HCT116 (cell line): Measurements from ENCODE around the gene RPL15. TPM values are rescaled to one million over a fixed set of nuclear protein-coding genes. Genes with fewer than 3 reads are reported as not detected.

Source experiments
- ATAC-seq: fragments of 200-7000 bp; cut with Tn5 transposase; 2 replicates; pipeline ENCODE4 v1.9.1; 2020; ENCODE audit warnings: mild to moderate bottlenecking, moderate library complexity
- BruUV-seq: library from RNA; stranded (reverse); fragments of 400-500 nt; replicated peaks from 2 replicates; lab custom pipeline; 2021; lab: Mats Ljungman, UMichigan
- CTCF ChIA-PET: fragments of 300-600 bp; sonication (Branson Sonifier 250); formaldehyde crosslinking; loops from one replicate; lab custom pipeline; 2021; ENCODE audit warnings: antibody characterized with exemption; lab: Charles Lee
- POLR2A ChIA-PET: fragments of 300-600, 350-600 bp; sonication (Branson Sonifier 250); formaldehyde crosslinking; loops from one replicate; lab custom pipeline; 2021; ENCODE audit warnings: antibody characterized with exemption; lab: Charles Lee
- RAD21 ChIA-PET, 2 experiments: fragments of 300-600 bp; sonication (Branson Sonifier 250); formaldehyde crosslinking; loops; one replicate each; lab custom pipeline; 2023; ENCODE audit warnings: low total read pairs in 2 of 2; ENCODE audit not compliant: uncharacterized antibody in 2 of 2, unreplicated experiment in 2 of 2, low non-redundant PET in 1 of 2; lab: Charles Lee
- DNase-seq: peaks from one replicate; pipeline ENCODE4 v3.0.0-alpha.2; 2010; ENCODE audit warnings: low read depth, low spot score
- H2AFZ ChIP-seq: fragments of 200-600 bp; shearing (Covaris generic), sonication (generic); 2 replicates; pipeline ENCODE4 v1.6.1; 2017; ENCODE audit warnings: low read depth, mixed run types, mixed read lengths, antibody characterized with exemption, low read length; ENCODE audit not compliant: poor library complexity, severe bottlenecking
- H3K27ac ChIP-seq: 2 replicates; pipeline ENCODE4 v1.5.1; 2012; ENCODE audit warnings: low read depth, low read length
- H3K27me3 ChIP-seq: fragments of 200-600 bp; sonication (generic); 2 replicates; pipeline ENCODE4 v1.6.1; 2016; ENCODE audit warnings: mixed run types, low read length, mixed read lengths; ENCODE audit not compliant: insufficient read depth
- H3K36me3 ChIP-seq, 2 experiments: fragments of 200-500 bp in 1 of 2; fragments of 200-600 bp in 1 of 2; sonication (Bioruptor generic) in 1 of 2; sonication (generic) in 1 of 2; 2 replicates each; pipeline versions ENCODE4 v1.5.1 to v1.6.1; 2014 to 2016; ENCODE audit warnings: low read length in 2 of 2, inconsistent platforms in 1 of 2, mixed read lengths in 1 of 2, mixed run types in 1 of 2; ENCODE audit not compliant: insufficient read depth in 2 of 2, control insufficient read depth in 1 of 2
- H3K4me1 ChIP-seq, 2 experiments: fragments of 200-600 bp in 1 of 2; sonication (generic) in 1 of 2; 2 replicates each; pipeline versions ENCODE4 v1.5.1 to v1.6.1; 2012 to 2017; ENCODE audit warnings: low read length in 2 of 2, inconsistent platforms in 1 of 2, mild to moderate bottlenecking in 1 of 2, mixed read lengths in 1 of 2, mixed run types in 1 of 2, moderate library complexity in 1 of 2; ENCODE audit not compliant: insufficient read depth in 2 of 2, control insufficient read depth in 1 of 2
- H3K4me2 ChIP-seq: fragments of 200-600 bp; sonication (generic); 2 replicates; pipeline ENCODE4 v1.6.1; 2017; ENCODE audit warnings: mixed run types, low read length, mixed read lengths
- H3K4me3 ChIP-seq, 2 experiments: fragments of 200-600 bp in 1 of 2; sonication (generic) in 1 of 2; replicated peaks in 1 of 2; 2 replicates each; pipeline ENCODE4 v1.5.1; 2011 to 2016; ENCODE audit warnings: low read length in 2 of 2, control low read depth in 1 of 2, low read depth in 1 of 2, mild to moderate bottlenecking in 1 of 2, mixed read lengths in 1 of 2, mixed run types in 1 of 2
- H3K79me2 ChIP-seq: fragments of 200-600 bp; sonication (generic); 2 replicates; pipeline ENCODE4 v1.6.1; 2017; ENCODE audit warnings: mild to moderate bottlenecking, mixed run types, low read length, moderate library complexity, mixed read lengths; ENCODE audit not compliant: insufficient read depth
- H3K9ac ChIP-seq: fragments of 200-600 bp; sonication (generic); 2 replicates; pipeline ENCODE4 v1.6.1; 2016; ENCODE audit warnings: low read length, mixed read lengths
- H3K9me2 ChIP-seq: fragments of 200-600 bp; sonication (generic), shearing (Covaris generic); 2 replicates; pipeline ENCODE4 v1.6.1; 2017; ENCODE audit warnings: mixed run types, mild to moderate bottlenecking, moderate library complexity; ENCODE audit not compliant: insufficient read depth
- H3K9me3 ChIP-seq, 2 experiments: fragments of 200-500 bp in 1 of 2; fragments of 200-600 bp in 1 of 2; sonication (Bioruptor generic) in 1 of 2; sonication (generic) in 1 of 2; 2 replicates each; pipeline ENCODE4 v1.6.1; 2014 to 2017; ENCODE audit warnings: low read length in 2 of 2, mixed read lengths in 2 of 2, inconsistent platforms in 1 of 2, low read depth in 1 of 2, mild to moderate bottlenecking in 1 of 2, mixed run types in 1 of 2, moderate library complexity in 1 of 2; ENCODE audit not compliant: control insufficient read depth in 1 of 2, insufficient read depth in 1 of 2
- H4K20me1 ChIP-seq: fragments of 200-600 bp; sonication (generic), shearing (Covaris generic); 2 replicates; pipeline ENCODE4 v1.6.1; 2017; ENCODE audit warnings: mixed run types, mild to moderate bottlenecking, moderate library complexity; ENCODE audit not compliant: insufficient read depth
- CBX3 ChIP-seq: IDR thresholded peaks from 2 replicates; pipeline ENCODE4 v1.6.1; 2012; ENCODE audit warnings: low read depth
- CTCF ChIP-seq, 3 experiments: fragments of 200-600 bp in 1 of 3; sonication (generic) in 1 of 3; IDR thresholded peaks in 2 of 3; conservative IDR thresholded peaks in 1 of 3; 2 replicates each; pipeline ENCODE4 v1.5.1; 2012 to 2017; ENCODE audit warnings: low read depth in 2 of 3, low read length in 2 of 3, antibody characterized with exemption in 1 of 3, borderline replicate concordance in 1 of 3, control low read depth in 1 of 3, mild to moderate bottlenecking in 1 of 3, mixed read lengths in 1 of 3, mixed run types in 1 of 3, moderate library complexity in 1 of 3; ENCODE audit not compliant: insufficient read depth in 1 of 3
- JUND ChIP-seq: IDR thresholded peaks from 2 replicates; pipeline ENCODE4 v1.6.1; 2012
- POLR2AphosphoS5 ChIP-seq: IDR thresholded peaks from 2 replicates; pipeline ENCODE4 v1.6.1; 2011; ENCODE audit warnings: mild to moderate bottlenecking, low read depth, low read length, moderate library complexity
- REST ChIP-seq: IDR thresholded peaks from 2 replicates; pipeline ENCODE4 v1.6.1; 2012; ENCODE audit warnings: low read depth
- TCF7L2 ChIP-seq: IDR thresholded peaks from 2 replicates; pipeline ENCODE4 v1.7.0; 2011; ENCODE audit warnings: borderline replicate concordance, inconsistent platforms; ENCODE audit not compliant: insufficient read depth, insufficient read length; ENCODE audit errors: extremely low read depth
- intact Hi-C: fragments of 100-400 bp; cut with micrococcal nuclease; formaldehyde crosslinking; loops from 2 replicates; pipeline ENCODE4 v1.10.0; 2022
- total RNA-seq: library from RNA; stranded (reverse); gene quantifications from one replicate; pipeline ENCODE4 v1.2.1, GENCODE V29; 2021; ENCODE audit not compliant: unreplicated experiment

The RPL15 gene
- total RNA-seq, 1 experiment from 2014 or later, result 2,177 TPM

- Histone ChIP-seq H3K9me2 (no peaks in the 10 kb centered on the region), H3K27ac (no peak overlapping the region), H4K20me1 (peaks cover 28% of the 10 kb centered on the region; the same call in 1 of the 2 replicates), H3K36me3 (peaks cover 16 to 26% of the 10 kb centered on the region in 2 experiments), H3K4me2 (no peak overlapping the region), H3K4me1 (peaks cover 9 to 19% of the 10 kb centered on the region in 2 experiments; a peak in 3 of 4 replicates), H3K9me3 (no peaks in the 10 kb centered on the region), H3K4me3 (no peak overlapping the region), H3K27me3 (no peaks in the 10 kb centered on the region), H2AFZ (no peak overlapping the region), H3K9ac (no peak overlapping the region), H3K79me2 (peaks cover 44% of the 10 kb centered on the region)
- ATAC-seq (no peak), DNase-seq (no peak)
- CTCF ChIA-PET, result no interaction called here
- POLR2A ChIA-PET, result interaction anchor here (1.4 to 4.1 kb wide), 2 partner anchors 7 to 26 kb away, joined by 4 to 69 read pairs; no protein-coding TSS in a partner anchor
- no TSS peak for BruUV-seq
- intact Hi-C loops, result no loop called here
- TF ChIP-seq POLR2AphosphoS5, result peak; percentile 46
- no peak for TF ChIP-seq REST
- TF ChIP-seq CBX3, result 0 out of 2 replicates have a peak, but pooled peaks have one; percentile 17
- TF ChIP-seq CTCF (IDR thresholded peaks at IDR 0.05 in 2 of 3, conservative IDR thresholded peaks at IDR 0.05 in 1 of 3; ENCODE audit: borderline replicate concordance in 1 of 3, insufficient read depth in 1 of 3, low read depth in 2 of 3, low read length in 2 of 3), result no peak
- peak; percentile 16; the same call in 1 of the 2 replicates for TF ChIP-seq JUND
- TF ChIP-seq TCF7L2, result no peak
- RAD21 ChIA-PET, result no interaction called here
Measured at GRCh38 chr3:23920151-23920655, 3.3 kb downstream of the RPL15 start.
